Measurements from ENCODE around the gene IRF1.

IRF1 gene

DNA sequence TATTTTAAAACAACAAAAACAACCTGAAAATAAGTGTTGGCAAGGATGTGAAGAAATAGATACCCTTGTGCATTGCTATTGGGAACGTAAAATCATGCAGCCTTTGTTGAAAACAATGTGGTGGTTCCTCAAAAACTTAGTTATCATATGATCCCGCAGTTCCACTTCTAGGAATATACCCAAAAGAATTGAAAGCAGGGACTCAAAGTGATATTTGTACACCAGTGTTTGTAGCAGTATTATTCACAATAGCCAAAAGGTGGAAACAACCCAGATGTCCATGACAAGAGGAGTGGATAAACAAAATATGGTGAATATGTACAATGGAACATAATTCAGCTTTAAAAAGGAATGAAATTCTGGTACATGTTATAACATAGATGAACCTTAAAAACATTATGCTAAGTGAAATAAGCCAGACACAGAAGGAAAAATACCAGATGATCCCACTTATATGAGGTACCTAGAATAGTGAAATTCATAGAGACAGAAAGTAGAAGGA is 29.0 kb downstream of the IRF1 start:
- Histone ChIP-seq H3K36me3 (peaks cover 0 to 9% (median 0%) of the 10 kb centered on the region in 11 experiments; a peak in 3 of 22 replicates), H3K27ac (peak overlapping the region in 8 of 11 experiments; percentile 95 to 100 (median 98); a peak in 16 of 22 replicates), H3K4me2 (peak overlapping the region; percentile 80 to 98 (median 96)), H3K9ac (peak overlapping the region in 2 of 11 experiments; percentile 92 to 94; a peak in 2 of 22 replicates), H3K27me3 (no peaks in the 10 kb centered on the region), H3K4me3 (no peak overlapping the region), H3K9me3 (replicated peaks in 1 of 11) (no peaks in the 10 kb centered on the region), H3K4me1 (peaks cover 96 to 100% (median 100%) of the 10 kb centered on the region in 10 experiments), H4K20me1 (peaks cover 0 to 3% (median 0%) of the 10 kb centered on the region in 11 experiments; a peak in 1 of 22 replicates)
- no peak for TF ChIP-seq Cebpa-rat (IDR thresholded peaks at IDR 0.05)

DNA sequence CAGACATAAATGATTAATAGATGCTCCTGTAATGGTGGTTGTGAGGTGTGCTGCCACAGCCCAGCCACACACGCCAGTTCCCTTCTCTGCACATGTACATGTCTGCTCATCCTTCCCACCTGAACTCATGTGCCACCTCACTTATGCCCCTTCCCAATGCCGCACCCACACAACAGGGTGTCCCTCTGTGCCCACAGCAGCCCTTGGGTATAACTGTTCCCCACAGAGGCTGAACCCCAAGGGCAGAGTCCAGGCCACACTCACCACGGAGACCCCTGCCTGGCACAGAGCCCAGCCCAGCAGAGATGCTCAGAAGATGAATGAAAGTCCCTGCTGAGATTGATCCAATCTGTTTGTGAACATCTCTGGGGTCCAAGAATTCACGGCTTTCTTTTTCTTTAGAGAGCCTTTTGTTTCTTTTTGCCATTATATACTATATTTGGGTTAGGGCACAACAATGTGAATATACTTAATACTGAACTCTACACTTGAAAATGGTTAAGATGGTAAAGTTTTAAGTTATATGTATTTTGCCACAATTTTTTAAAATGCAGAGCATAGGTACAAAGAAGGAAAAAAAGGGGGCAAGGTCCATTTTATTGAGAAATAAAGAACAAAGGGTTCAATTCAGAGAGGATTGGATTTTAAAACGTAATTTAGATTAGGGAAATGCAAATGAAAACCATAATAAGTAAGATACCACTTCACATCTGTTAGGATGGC is 29.6 kb downstream of the IRF1 start:
- Histone ChIP-seq H3K4me1 (peaks cover 97 to 100% (median 99%) of the 10 kb centered on the region in 10 experiments), H3K4me2 (peak overlapping the region; percentile 80 to 98 (median 96)), H3K27me3 (no peaks in the 10 kb centered on the region), H3K36me3 (peaks cover 0 to 9% (median 0%) of the 10 kb centered on the region in 11 experiments; a peak in 3 of 22 replicates), H3K27ac (peak overlapping the region in 10 of 11 experiments; percentile 26 to 100 (median 98); a peak in 20 of 22 replicates), H3K9me3 (replicated peaks in 1 of 11) (no peaks in the 10 kb centered on the region), H4K20me1 (no peaks in the 10 kb centered on the region), H3K4me3 (no peak overlapping the region), H3K9ac (peak overlapping the region in 6 of 11 experiments; percentile 26 to 95 (median 93); a peak in 11 of 22 replicates)
- no peak for TF ChIP-seq Cebpa-rat (IDR thresholded peaks at IDR 0.05)

DNA sequence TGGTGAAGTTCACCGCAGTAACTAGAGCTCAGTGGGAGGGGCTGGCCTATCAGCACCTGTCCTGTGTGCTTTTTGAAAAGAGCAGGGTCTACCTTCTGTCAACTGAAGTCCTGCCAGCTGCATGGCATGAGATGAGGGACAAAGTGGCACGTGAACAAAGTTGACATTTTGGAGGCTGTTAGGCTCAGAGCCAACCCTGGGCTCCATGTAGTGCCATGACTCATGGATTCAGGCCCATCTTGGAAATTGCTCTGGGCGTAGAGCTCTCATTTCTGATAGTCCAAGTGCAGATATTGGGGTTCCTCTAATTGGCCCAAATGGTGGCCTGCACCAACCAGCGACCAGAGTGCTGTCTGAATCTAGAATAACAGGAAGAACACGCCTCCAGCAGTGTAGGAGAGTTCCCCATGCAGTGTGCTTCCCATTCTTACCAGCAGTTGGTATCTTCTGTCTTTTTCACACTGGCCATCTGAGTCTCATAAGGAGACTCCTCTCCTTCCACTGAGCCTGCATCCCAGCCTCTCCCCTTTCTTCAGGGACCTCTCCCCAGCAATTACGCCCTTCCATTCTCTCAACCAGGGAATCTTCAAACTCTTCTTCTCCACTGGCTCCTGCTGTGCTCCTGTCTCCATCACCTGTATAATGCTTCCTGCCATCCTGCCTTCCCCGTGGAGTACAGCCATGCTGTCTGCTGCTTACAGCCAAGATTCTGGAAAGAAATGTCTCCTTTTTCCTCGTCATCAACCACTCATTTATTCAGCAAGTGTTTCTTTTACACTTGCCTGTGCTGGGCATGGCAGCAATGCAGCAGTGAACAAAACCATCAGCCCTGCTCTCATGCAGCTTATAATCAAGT is 30.4 kb downstream of the IRF1 start:
- TF ChIP-seq Cebpa-rat (IDR thresholded peaks at IDR 0.05): no peak
- peak overlapping the region; percentile 80 to 98 (median 96) for H3K4me2 ChIP-seq
- H3K9ac ChIP-seq: peak overlapping the region in 9 of 11 experiments; percentile 15 to 95 (median 90); a peak in 17 of 22 replicates
- H3K4me1 ChIP-seq: peaks cover 97 to 100% (median 99%) of the 10 kb centered on the region in 10 experiments
- no peaks in the 10 kb centered on the region for H3K9me3 ChIP-seq (replicated peaks in 1 of 11)
- H3K27ac ChIP-seq: peak overlapping the region; percentile 61 to 100 (median 97); a peak in 21 of 22 replicates
- no peaks in the 10 kb centered on the region for H4K20me1 ChIP-seq
- H3K27me3 ChIP-seq: no peaks in the 10 kb centered on the region
- H3K4me3 ChIP-seq: peak overlapping the region in 5 of 10 experiments; percentile 0 to 27 (median 16); a peak in 6 of 20 replicates
- peaks cover 0 to 9% (median 0%) of the 10 kb centered on the region in 11 experiments; a peak in 3 of 22 replicates for H3K36me3 ChIP-seq

DNA sequence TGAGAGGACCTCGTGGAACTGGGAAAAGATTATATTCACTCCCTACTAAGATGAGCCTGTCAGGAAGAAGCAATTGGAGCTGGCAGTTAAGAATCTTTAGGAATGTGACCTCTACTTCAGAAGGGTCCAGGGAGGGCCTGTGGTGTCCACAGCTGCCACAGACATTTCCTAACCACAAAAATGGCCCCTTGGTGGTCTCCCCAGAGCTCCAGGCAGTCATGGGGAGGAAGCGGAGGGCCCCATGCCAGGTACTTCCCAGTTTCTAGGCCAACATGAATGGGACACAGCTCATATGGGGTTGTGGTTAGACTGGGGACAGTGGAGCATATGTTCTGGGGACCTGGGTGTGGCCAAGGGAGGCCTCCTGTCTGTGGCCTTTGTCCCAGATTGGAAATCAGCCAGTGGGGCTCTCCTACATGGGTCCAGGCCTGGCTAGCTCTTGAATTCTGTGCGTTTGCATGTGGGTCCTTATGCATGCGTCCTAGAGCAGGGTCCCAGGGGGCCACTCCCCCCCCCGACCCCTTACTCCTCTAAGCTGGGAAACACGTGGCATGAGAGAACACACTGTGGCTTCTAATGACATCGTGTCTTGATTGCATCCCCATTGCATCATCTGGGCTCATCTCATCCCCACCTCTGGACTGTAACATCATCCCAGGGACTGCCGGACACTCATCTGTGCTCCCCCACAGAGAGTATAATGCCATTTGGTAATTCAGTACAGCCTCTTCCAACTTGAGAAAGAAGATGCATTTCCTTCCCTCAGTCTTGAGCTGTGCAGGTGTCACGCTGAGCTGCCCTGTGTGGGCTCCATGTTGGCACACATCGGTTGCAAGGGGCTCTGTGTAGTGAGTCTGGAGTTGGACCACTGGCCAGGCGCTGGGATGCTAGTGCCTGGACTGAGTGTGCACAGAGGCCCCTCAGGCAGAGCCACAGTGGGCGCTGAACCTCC is 31.3 kb downstream of the IRF1 start:
- peak in 4 of 11 experiments; percentile 8 to 85 (median 46); a peak in 4 of 22 replicates for TF ChIP-seq Cebpa-rat (IDR thresholded peaks at IDR 0.05)
- peak overlapping the region in 5 of 10 experiments; percentile 0 to 27 (median 16); a peak in 7 of 20 replicates for H3K4me3 ChIP-seq
- peak overlapping the region; percentile 61 to 100 (median 97) for H3K27ac ChIP-seq
- H3K4me1 ChIP-seq: peaks cover 97 to 100% (median 99%) of the 10 kb centered on the region in 10 experiments
- H3K9me3 ChIP-seq (replicated peaks in 1 of 11): no peaks in the 10 kb centered on the region
- H4K20me1 ChIP-seq: no peaks in the 10 kb centered on the region
- H3K27me3 ChIP-seq: no peaks in the 10 kb centered on the region
- H3K4me2 ChIP-seq: peak overlapping the region; percentile 80 to 98 (median 96)
- peaks cover 0 to 9% (median 0%) of the 10 kb centered on the region in 11 experiments; a peak in 3 of 22 replicates for H3K36me3 ChIP-seq
- peak overlapping the region; percentile 4 to 95 (median 90); a peak in 18 of 22 replicates for H3K9ac ChIP-seq

DNA sequence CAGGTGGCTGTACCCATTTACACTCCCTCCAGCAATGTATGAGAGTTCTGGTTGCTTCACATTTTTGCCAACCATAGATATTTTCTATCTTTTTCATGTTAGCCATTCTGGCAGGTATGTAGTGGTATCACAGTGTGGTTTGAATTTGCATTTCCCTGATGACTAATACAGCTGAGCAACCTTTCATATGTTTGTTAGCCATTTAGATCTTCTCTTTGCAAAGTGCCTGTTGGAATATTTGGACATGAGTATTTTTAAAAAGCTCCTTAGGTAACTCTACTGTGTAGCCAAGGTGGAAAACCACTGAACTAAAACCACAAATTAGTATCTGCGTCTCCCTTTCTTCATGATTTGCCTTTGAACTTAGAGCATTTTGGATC is 31.9 kb downstream of the IRF1 start:
- Histone ChIP-seq H3K27ac (peak overlapping the region; percentile 61 to 100 (median 97); a peak in 21 of 22 replicates), H3K36me3 (peaks cover 0 to 10% (median 0%) of the 10 kb centered on the region in 11 experiments; a peak in 4 of 22 replicates), H3K4me1 (peaks cover 97 to 100% (median 99%) of the 10 kb centered on the region in 10 experiments), H4K20me1 (no peaks in the 10 kb centered on the region), H3K27me3 (no peaks in the 10 kb centered on the region), H3K9me3 (replicated peaks in 1 of 11) (no peaks in the 10 kb centered on the region), H3K9ac (peak overlapping the region; percentile 4 to 95 (median 90); a peak in 18 of 22 replicates), H3K4me3 (peak overlapping the region in 1 of 10 experiments; percentile 0; a peak in 4 of 20 replicates), H3K4me2 (peak overlapping the region; percentile 80 to 98 (median 96))
- TF ChIP-seq Cebpa-rat (IDR thresholded peaks at IDR 0.05): no peak

DNA sequence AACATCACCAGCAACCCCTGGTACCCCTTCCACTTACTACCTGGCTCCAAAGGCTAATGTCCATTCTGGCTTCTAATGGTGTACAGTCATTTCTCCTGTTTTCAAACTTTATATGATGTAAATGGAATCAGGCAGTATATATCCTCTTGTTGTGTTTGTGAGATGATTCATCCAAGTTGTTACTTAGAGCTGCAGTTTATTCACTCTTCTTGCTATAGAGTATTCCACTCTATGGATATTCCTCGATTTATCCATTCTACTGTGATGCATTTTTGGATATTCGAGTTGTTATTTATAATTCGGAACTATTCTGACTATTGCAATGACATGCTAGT is 32.4 kb downstream of the IRF1 start:
- Histone ChIP-seq H3K4me3 (no peak overlapping the region), H3K4me2 (peak overlapping the region; percentile 80 to 98 (median 96); a peak in 21 of 22 replicates), H3K27ac (peak overlapping the region; percentile 93 to 100 (median 97); a peak in 21 of 22 replicates), H3K36me3 (peaks cover 0 to 14% (median 0%) of the 10 kb centered on the region in 11 experiments; a peak in 4 of 22 replicates), H3K9ac (peak overlapping the region in 9 of 11 experiments; percentile 85 to 95 (median 90); a peak in 18 of 22 replicates), H4K20me1 (no peaks in the 10 kb centered on the region), H3K4me1 (peaks cover 97 to 100% (median 99%) of the 10 kb centered on the region in 10 experiments), H3K9me3 (replicated peaks in 1 of 11) (no peaks in the 10 kb centered on the region), H3K27me3 (no peaks in the 10 kb centered on the region)
- no peak for TF ChIP-seq Cebpa-rat (IDR thresholded peaks at IDR 0.05)

DNA sequence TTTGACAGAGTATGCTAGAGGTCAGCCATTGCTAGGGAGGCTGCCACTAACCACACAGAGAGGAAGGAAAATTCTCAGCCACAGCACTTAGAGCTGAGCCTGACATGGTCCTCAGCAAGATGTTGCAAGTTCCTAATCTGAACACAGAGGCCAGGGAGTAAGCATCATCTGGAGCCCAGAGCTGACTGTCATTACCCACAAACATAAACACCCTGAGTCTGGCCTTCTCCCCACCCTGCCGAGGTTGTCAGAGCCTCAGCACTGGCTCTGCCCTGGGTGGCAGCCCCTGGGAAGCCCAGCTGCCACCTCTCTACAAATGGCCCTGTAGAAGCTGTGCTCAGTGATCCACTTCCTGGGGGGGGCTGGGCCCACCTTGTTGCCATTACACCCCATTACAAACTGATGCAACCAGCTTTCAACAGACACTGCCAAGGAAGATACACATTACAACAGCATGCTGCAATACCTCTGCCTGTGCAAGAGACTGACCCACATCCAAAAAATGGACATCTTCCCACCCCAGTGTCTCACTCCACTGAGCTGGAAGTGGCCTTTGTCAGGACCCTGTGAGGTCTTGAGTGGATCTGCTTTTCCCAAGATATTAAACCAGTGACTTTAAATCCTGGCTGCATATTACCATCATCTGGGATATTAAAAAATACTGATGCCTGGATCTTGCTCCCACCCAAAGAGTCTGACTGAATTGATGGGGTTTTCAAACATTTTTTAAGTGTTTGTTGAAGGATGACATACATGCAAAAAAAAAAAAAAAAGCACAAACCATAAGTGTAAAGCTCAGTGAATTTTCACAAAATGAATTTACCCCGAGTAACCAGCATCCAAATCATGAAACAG is 33.0 kb downstream of the IRF1 start:
- H3K9ac ChIP-seq: peak overlapping the region; percentile 73 to 95 (median 90)

More for the DNA sequence above, 33.0 kb downstream of the IRF1 start:
- H3K4me3 ChIP-seq: peak overlapping the region in 5 of 10 experiments; percentile 2 to 63 (median 40); a peak in 4 of 20 replicates
- H4K20me1 ChIP-seq: no peaks in the 10 kb centered on the region
- H3K27ac ChIP-seq: peak overlapping the region; percentile 93 to 100 (median 97)
- H3K4me1 ChIP-seq: peaks cover 97 to 100% (median 98%) of the 10 kb centered on the region in 10 experiments
- H3K9me3 ChIP-seq (replicated peaks in 1 of 11): no peaks in the 10 kb centered on the region
- TF ChIP-seq Cebpa-rat (IDR thresholded peaks at IDR 0.05): peak; percentile 37 to 91 (median 77); a peak in 18 of 22 replicates
- H3K27me3 ChIP-seq: no peaks in the 10 kb centered on the region
- H3K36me3 ChIP-seq: peaks cover 0 to 16% (median 0%) of the 10 kb centered on the region in 11 experiments; a peak in 5 of 22 replicates
- H3K4me2 ChIP-seq: peak overlapping the region; percentile 80 to 98 (median 96)

Data from BLaER1 treated with 17β-estradiol and CSF1 and Interleukin-3, amounts not matched to agents 10 nM and 100 nM (cell line).